Mesothelial cell of epicardium (in vitro differentiated cells): ENCODE measurements around the gene MFN2. TPM values are rescaled to one million over a fixed set of nuclear protein-coding genes. Genes with fewer than 3 reads are reported as not detected.

ENCODE experiments used
- DNase-seq, 2 experiments: peaks; one replicate each; pipeline ENCODE4 v3.0.0; 2021; ENCODE audit warnings: low spot score in 2 of 2; ENCODE audit not compliant: unreplicated experiment in 2 of 2
- H3K27ac Mint-ChIP-seq: 2 replicates; pipeline ENCODE4 v1.8.0; 2021; ENCODE audit warnings: mixed read lengths
- H3K27me3 Mint-ChIP-seq: 2 replicates; pipeline ENCODE4 v1.8.0; 2021; ENCODE audit warnings: low read depth, mixed read lengths
- H3K36me3 Mint-ChIP-seq: 2 replicates; pipeline ENCODE4 v1.8.0; 2021; ENCODE audit warnings: mixed read lengths
- H3K4me1 Mint-ChIP-seq: 2 replicates; pipeline ENCODE4 v1.8.0; 2021; ENCODE audit warnings: mixed read lengths
- H3K4me3 Mint-ChIP-seq: 2 replicates; pipeline ENCODE4 v1.8.0; 2021; ENCODE audit warnings: mild to moderate bottlenecking, moderate library complexity, mixed read lengths
- H3K9me3 Mint-ChIP-seq: 2 replicates; pipeline ENCODE4 v1.8.0; 2021; ENCODE audit warnings: mixed read lengths
- total RNA-seq: library from RNA; stranded (reverse); gene quantifications from 3 replicates; pipeline ENCODE4 v1.2.1, GENCODE V29; 2021
- TF ChIP-seq, protein P1 (sequence below): fragments of 200-600 bp; sonication (generic); IDR thresholded peaks from one replicate; pipeline ENCODE4 v1.5.0; 2021; ENCODE audit warnings: antibody characterized with exemption; ENCODE audit not compliant: unreplicated experiment

MFN2 gene
- total RNA-seq, 1 donor from 2014 or later, result 53.7 TPM

DNA sequence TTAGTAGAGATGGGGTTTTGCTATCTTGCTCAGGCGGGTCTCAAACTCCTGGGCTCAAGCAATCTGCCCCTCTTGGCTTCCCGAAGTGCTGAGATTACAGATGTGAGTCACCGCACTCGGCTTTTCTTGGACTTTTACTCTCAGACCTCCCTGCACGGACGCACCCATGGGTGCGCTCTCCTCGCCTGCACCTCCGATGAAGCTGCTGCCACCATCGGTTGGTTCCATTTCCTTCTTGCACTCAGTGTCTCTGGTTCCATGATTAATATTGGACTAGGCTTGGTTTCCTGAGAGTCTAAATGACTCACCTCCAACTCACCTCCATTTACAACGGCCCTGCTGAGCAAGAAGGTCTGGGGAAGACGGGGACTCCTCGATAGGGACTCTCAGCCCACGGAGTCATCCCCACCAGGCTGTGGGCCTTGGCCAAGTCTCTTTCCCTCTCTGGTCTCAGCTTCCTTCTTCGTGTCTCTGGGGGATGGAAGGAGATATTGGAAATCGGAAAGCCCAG, 76.1 kb downstream of the MFN2 start:
- Mint-ChIP-seq H3K36me3 (no peaks in the 10 kb centered on the region), H3K27ac (no peak overlapping the region), H3K27me3 (peaks cover 22% of the 10 kb centered on the region), H3K4me1 (peaks cover 13% of the 10 kb centered on the region), H3K9me3 (peaks cover 4% of the 10 kb centered on the region), H3K4me3 (no peak overlapping the region)
- TF ChIP-seq, protein P1, sequence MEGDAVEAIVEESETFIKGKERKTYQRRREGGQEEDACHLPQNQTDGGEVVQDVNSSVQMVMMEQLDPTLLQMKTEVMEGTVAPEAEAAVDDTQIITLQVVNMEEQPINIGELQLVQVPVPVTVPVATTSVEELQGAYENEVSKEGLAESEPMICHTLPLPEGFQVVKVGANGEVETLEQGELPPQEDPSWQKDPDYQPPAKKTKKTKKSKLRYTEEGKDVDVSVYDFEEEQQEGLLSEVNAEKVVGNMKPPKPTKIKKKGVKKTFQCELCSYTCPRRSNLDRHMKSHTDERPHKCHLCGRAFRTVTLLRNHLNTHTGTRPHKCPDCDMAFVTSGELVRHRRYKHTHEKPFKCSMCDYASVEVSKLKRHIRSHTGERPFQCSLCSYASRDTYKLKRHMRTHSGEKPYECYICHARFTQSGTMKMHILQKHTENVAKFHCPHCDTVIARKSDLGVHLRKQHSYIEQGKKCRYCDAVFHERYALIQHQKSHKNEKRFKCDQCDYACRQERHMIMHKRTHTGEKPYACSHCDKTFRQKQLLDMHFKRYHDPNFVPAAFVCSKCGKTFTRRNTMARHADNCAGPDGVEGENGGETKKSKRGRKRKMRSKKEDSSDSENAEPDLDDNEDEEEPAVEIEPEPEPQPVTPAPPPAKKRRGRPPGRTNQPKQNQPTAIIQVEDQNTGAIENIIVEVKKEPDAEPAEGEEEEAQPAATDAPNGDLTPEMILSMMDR, result no peak
- no peak for DNase-seq

DNA sequence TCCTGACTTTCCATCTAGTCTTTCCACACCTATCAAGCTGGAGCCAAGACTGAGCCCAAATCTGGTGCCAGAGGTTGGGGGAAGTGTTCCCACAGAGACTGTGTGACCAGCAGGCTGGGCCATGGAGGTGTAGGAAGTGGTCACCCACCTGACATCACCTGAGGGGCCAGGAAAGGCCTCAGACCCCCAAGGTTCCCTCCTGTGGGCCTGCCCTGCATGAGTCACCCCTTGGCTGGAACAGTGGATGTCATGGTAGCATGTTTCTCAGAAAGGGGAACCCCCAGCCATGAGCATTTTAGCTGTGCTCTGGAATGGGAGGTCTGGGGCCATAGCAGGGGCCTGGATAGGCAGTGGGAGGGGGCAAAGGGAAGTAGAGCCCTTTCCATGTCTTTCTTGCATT, 77.1 kb downstream of the MFN2 start:
- Mint-ChIP-seq H3K27ac (no peak overlapping the region), H3K27me3 (peaks cover 32% of the 10 kb centered on the region), H3K36me3 (no peaks in the 10 kb centered on the region), H3K9me3 (peaks cover 4% of the 10 kb centered on the region), H3K4me3 (no peak overlapping the region), H3K4me1 (peaks cover 6% of the 10 kb centered on the region)
- TF ChIP-seq, protein P1, result no peak
- no peak for DNase-seq

DNA sequence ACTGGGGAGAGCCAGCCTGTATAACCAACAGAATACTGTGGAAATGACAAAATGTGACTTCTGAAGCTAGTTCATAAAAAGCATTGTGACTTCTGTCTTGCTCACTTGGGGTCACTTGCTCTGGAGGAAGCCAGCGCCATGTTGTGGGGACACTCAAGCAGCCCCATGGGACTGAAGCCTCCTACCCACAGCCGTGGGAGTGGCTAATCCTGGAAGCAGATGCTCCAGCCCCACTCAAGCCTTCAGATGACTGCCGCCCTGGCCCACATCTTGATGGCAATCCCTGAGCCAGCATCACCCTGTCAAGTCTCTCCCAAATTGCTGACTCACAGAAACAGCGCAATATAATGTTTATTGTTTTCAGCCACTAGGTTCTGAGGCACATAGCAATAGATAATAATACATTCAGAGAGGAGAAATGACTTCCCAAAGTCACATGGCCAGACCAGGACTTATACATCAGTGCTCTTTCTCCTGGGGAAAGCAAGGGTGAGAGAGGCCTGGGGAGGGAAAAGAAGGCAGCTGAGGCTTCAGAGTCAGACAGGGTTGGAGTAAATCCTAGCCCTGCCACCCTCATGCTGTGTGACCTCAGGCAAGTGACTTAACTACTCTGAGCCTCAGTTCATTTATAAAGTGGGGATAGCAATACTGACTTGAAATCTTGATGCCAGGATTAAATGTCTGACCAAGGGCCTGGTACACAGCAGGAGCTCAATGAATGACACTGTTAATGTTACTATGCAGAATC, 77.9 kb downstream of the MFN2 start:
- TF ChIP-seq, protein P1, result no peak
- Mint-ChIP-seq H3K4me1 (peaks cover 1% of the 10 kb centered on the region), H3K36me3 (no peaks in the 10 kb centered on the region), H3K27ac (no peak overlapping the region), H3K9me3 (peaks cover 4% of the 10 kb centered on the region), H3K4me3 (no peak overlapping the region), H3K27me3 (peaks cover 39% of the 10 kb centered on the region)
- no peak for DNase-seq

GRCh38 chr1:12059226-12059625, 79.0 kb downstream of the MFN2 start:
- H3K4me1 Mint-ChIP-seq, result peaks cover 10% of the 10 kb centered on the region
- TF ChIP-seq, protein P1, result no peak
- no peak overlapping the region for H3K4me3 Mint-ChIP-seq
- H3K27me3 Mint-ChIP-seq, result peaks cover 50% of the 10 kb centered on the region
- no peak for DNase-seq
- no peak overlapping the region for H3K27ac Mint-ChIP-seq
- H3K9me3 Mint-ChIP-seq, result peaks cover 4% of the 10 kb centered on the region
- H3K36me3 Mint-ChIP-seq, result no peaks in the 10 kb centered on the region

- no peak overlapping the region for H3K27ac Mint-ChIP-seq
- H3K4me3 Mint-ChIP-seq, result no peak overlapping the region
- peaks cover 4% of the 10 kb centered on the region for H3K9me3 Mint-ChIP-seq
- no peaks in the 10 kb centered on the region for H3K36me3 Mint-ChIP-seq
- DNase-seq, result no peak
- peaks cover 12% of the 10 kb centered on the region for H3K4me1 Mint-ChIP-seq
- peaks cover 56% of the 10 kb centered on the region for H3K27me3 Mint-ChIP-seq
- TF ChIP-seq, protein P1, result no peak
Observed at GRCh38 chr1:12059722-12060464, 79.6 kb downstream of the MFN2 start.
